ENCODE data around the gene C9orf85. TPM values are rescaled to one million over a fixed set of nuclear protein-coding genes. Genes with fewer than 3 reads are reported as not detected.

The C9orf85 gene
- total RNA-seq, 1 donor from 2014 or later = 29.3 TPM

DNA sequence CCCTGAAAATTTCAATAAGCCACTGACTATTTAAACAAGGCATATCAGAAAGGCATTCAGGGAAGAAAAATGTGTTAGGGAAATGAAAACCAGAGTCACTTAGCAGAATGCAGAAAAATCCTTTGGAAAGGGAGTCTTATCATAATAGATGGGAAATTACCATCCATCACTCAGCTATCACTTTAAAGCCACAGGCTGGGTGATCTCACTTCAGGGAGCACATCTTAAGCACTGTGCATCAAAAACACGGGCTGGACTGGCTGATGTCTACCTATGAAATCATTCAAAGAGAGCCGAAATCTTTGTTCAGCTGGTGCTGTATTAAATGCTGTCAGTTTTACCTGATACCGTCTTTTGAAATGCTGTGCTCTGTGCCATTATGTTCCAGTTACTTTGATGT, 75.5 kb downstream of the C9orf85 start:
- Mint-ChIP-seq H3K4me3 (no peak overlapping the region), H3K27ac (no peak overlapping the region), H3K27me3 (ENCODE audit: insufficient read depth, low read depth) (peaks cover 2% of the 10 kb centered on the region), H3K9me3 (peaks cover 2% of the 10 kb centered on the region), H3K36me3 (peaks cover 8% of the 10 kb centered on the region), H3K4me1 (no peaks in the 10 kb centered on the region)
- H3K27ac ChIP-seq = no peak overlapping the region
- H3K4me3 ChIP-seq = no peak overlapping the region
- H3F3A ChIP-seq (ENCODE audit: low read depth) = no peaks in the 10 kb centered on the region
- no peak overlapping the region for H3K9ac ChIP-seq
- no peaks in the 10 kb centered on the region for H4K20me1 ChIP-seq (ENCODE audit: low read depth)
- no peaks in the 10 kb centered on the region for H3K79me2 ChIP-seq (ENCODE audit: low read depth)
- H2AFZ ChIP-seq (replicated peaks) = no peak overlapping the region
- no peaks in the 10 kb centered on the region for H3K36me3 ChIP-seq
- H3K27me3 ChIP-seq = no peaks in the 10 kb centered on the region
- TF ChIP-seq EZH2 (IDR thresholded peaks at IDR 0.05) (no peak), EZH2phosphoT487 (IDR thresholded peaks at IDR 0.05) (no peak)
- TF ChIP-seq, protein P1, sequence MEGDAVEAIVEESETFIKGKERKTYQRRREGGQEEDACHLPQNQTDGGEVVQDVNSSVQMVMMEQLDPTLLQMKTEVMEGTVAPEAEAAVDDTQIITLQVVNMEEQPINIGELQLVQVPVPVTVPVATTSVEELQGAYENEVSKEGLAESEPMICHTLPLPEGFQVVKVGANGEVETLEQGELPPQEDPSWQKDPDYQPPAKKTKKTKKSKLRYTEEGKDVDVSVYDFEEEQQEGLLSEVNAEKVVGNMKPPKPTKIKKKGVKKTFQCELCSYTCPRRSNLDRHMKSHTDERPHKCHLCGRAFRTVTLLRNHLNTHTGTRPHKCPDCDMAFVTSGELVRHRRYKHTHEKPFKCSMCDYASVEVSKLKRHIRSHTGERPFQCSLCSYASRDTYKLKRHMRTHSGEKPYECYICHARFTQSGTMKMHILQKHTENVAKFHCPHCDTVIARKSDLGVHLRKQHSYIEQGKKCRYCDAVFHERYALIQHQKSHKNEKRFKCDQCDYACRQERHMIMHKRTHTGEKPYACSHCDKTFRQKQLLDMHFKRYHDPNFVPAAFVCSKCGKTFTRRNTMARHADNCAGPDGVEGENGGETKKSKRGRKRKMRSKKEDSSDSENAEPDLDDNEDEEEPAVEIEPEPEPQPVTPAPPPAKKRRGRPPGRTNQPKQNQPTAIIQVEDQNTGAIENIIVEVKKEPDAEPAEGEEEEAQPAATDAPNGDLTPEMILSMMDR (IDR thresholded peaks at IDR 0.05) = no peak
- DNase-seq (ENCODE audit: low spot score) = no peak
- H3K4me1 ChIP-seq = peaks cover 4% of the 10 kb centered on the region
- no peaks in the 10 kb centered on the region for H3K9me3 ChIP-seq (ENCODE audit: low read depth)
- no peak overlapping the region for H3K4me2 ChIP-seq

DNA sequence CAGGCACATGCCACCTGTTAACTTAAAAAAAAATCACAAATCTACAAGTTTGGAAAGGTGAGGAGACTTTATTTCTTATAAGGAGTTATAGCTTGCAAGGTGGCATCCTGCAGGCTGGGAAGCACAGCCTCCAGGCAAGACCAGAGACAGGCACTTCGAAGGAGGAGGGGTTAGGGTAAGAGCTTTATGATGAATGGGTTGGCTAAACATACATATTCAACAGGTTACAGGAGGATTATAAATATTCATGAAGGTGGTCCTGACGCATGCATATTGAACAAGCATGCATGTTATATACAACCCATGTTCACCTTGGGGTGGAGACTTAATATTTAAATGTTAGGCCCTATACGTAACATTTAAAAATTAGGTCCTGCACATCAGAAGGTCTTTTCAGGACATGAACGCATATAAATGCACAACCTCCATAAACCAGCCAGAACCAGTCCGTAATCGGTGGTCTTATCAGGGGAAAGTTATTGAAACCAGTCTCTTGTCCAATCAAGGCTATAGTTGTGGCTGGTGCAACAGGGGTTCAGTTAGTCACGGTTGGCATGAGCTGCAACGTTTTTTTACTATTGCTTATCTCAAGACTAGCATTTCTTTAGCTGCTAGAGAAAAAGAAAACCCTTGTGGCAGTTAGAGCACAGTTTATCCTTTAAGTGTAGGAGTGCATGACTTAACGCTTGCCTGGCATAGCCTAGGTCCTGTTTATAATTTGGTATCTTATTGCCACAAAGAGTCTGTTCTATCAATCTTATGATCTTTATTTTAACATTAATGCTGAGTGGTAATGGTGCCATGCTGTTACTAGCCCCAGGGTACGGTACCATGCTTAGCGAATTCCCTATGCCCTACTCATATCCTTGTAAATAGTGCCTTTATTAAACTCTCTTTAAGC, 76.3 kb downstream of the C9orf85 start:
- no peak for DNase-seq (ENCODE audit: low spot score)
- no peak overlapping the region for H3K4me2 ChIP-seq
- Mint-ChIP-seq H3K27me3 (ENCODE audit: insufficient read depth, low read depth) (peaks cover 2% of the 10 kb centered on the region), H3K4me3 (no peak overlapping the region), H3K4me1 (no peaks in the 10 kb centered on the region), H3K36me3 (peaks cover 4% of the 10 kb centered on the region), H3K27ac (no peak overlapping the region), H3K9me3 (peaks cover 2% of the 10 kb centered on the region)
- H3K9ac ChIP-seq = no peak overlapping the region
- H3K9me3 ChIP-seq (ENCODE audit: low read depth) = no peaks in the 10 kb centered on the region
- no peaks in the 10 kb centered on the region for H3K79me2 ChIP-seq (ENCODE audit: low read depth)
- H3F3A ChIP-seq (ENCODE audit: low read depth) = no peaks in the 10 kb centered on the region
- no peak overlapping the region for H3K4me3 ChIP-seq
- TF ChIP-seq, protein P1 (IDR thresholded peaks at IDR 0.05) = no peak
- TF ChIP-seq EZH2 (IDR thresholded peaks at IDR 0.05) = no peak
- no peak for TF ChIP-seq EZH2phosphoT487 (IDR thresholded peaks at IDR 0.05)
- peaks cover 4% of the 10 kb centered on the region for H3K4me1 ChIP-seq
- no peaks in the 10 kb centered on the region for H3K27me3 ChIP-seq
- H2AFZ ChIP-seq (replicated peaks) = no peak overlapping the region
- no peak overlapping the region for H3K27ac ChIP-seq
- no peaks in the 10 kb centered on the region for H3K36me3 ChIP-seq
- no peaks in the 10 kb centered on the region for H4K20me1 ChIP-seq (ENCODE audit: low read depth)

DNA sequence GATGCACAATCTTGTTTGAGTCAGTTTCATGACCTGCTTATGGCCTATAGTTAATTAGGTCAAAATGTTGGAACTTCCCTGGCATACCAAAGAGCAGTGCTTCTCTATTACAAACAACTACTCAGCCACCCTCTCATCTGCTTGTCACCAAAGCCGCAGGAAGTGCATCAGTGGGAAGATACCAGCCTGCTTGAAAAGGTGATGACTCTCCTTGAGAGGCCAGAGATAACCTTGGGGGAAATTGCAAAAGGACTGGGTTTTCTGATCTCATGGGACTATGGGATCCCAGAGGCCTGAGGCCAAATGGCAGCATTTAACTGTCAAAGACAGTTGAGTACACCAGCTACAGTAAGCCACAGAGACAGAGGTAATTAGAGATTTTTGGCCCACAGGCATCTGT, 79.0 kb downstream of the C9orf85 start:
- H3K9ac ChIP-seq = no peak overlapping the region
- no peak overlapping the region for H3K4me2 ChIP-seq
- H3K4me1 ChIP-seq = peaks cover under 1% of the 10 kb centered on the region
- TF ChIP-seq, protein P1 (IDR thresholded peaks at IDR 0.05) = no peak
- no peak for TF ChIP-seq EZH2 (IDR thresholded peaks at IDR 0.05)
- TF ChIP-seq EZH2phosphoT487 (IDR thresholded peaks at IDR 0.05) = no peak
- H4K20me1 ChIP-seq (ENCODE audit: low read depth) = no peaks in the 10 kb centered on the region
- H3K36me3 ChIP-seq = no peaks in the 10 kb centered on the region
- no peak overlapping the region for H3K4me3 ChIP-seq
- no peaks in the 10 kb centered on the region for H3K9me3 ChIP-seq (ENCODE audit: low read depth)
- no peak overlapping the region for H3K27ac ChIP-seq
- H3K4me1 Mint-ChIP-seq = no peaks in the 10 kb centered on the region
- no peak for DNase-seq (ENCODE audit: low spot score)
- H3K27me3 ChIP-seq = no peaks in the 10 kb centered on the region
- no peaks in the 10 kb centered on the region for H3K36me3 Mint-ChIP-seq
- H3K9me3 Mint-ChIP-seq = peaks cover 2% of the 10 kb centered on the region
- peaks cover 3% of the 10 kb centered on the region for H3K27me3 Mint-ChIP-seq (ENCODE audit: insufficient read depth, low read depth)
- H3K79me2 ChIP-seq (ENCODE audit: low read depth) = no peaks in the 10 kb centered on the region
- no peak overlapping the region for H3K27ac Mint-ChIP-seq
- no peaks in the 10 kb centered on the region for H3F3A ChIP-seq (ENCODE audit: low read depth)
- H3K4me3 Mint-ChIP-seq = no peak overlapping the region
- no peak overlapping the region for H2AFZ ChIP-seq (replicated peaks)
